H4 (cell line): ENCODE data around the gene PHF21A. TPM values are rescaled to one million over a fixed set of nuclear protein-coding genes. Genes with fewer than 3 reads are reported as not detected.

ENCODE experiments used
- DNase-seq: peaks from one replicate; pipeline ENCODE4 v3.0.0-alpha.2; 2015; ENCODE audit warnings: low spot score
- total RNA-seq: library from RNA; depleted of rRNA; stranded (reverse); fragments of >200 nt; shearing (Covaris generic); gene quantifications from 2 replicates; pipeline ENCODE4 v1.2.3, GENCODE V29; 2014

PHF21A gene
- total RNA-seq, 1 experiment from 2014 or later: 8.0 TPM

DNA sequence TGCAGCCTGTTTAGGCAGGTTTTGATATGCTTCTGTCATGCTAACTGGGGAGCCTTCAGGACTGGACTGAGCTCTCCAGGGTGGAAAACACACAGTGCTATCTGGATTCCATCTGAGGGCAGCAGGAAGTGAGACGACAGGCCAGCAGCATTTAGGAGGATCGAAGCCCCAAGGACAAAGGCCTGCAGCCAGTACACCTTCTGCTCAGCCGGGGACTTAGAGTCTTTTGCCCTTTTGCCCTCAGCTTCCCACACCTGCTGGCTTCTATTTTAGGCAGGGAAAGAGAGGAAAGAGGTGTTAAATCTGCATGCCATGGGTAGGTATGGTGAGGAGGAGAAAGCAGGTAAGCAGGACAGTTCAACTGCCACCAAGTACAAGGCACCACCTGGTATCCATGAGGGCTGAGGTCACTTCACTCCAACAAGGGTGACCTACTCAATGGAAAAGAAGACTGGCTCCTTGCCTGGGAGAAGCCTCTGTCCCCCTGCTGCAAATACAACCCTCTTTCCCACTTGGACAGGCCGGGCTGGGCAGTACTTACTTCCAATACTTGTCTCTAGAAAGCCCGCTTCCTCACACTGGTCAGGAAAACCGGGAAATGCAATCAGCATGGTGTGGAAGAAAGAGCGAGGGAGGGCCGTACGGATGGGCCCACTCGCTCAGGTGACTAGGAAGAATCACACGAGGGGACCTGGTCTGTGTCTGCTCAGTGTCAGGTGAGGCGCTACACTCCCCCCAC is 186.5 kb downstream of the PHF21A start:
- DNase-seq: no peak

DNA sequence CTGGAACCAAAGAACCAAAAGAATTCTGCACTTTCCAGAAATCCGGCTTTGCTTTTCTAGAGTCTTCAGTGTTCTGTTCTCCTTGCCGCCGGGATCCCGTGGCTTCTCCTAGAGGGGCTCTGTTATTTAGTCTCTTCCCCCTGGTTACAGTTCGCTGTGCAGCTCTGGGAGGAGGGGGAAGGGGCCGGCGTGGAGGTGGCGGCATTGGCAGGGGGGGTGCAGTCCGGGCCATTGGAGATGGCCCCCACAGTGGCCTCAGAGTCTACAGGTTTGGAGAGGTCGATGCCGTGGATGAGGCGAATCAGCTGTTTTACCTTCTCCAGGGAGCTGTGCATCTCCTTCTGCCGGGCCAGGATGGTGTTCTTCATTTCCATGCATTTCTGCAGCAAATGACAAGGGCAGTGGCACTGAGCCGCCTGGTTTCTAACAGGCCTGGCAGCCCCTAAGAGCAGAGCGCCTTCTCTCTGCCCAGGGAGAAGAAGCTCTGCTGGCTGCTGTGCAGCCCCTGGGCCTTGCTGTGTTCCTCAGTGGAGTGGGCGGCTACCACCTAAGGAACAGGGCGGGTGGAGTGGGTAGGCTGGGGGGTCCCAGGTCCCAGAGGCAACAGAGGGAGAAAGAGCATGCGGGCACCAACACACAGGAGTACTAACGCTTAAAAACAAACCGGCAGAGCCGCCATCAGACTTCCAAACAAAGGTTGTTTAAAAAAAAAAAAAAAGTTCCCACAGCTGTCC is 187.2 kb downstream of the PHF21A start:
- DNase-seq: no peak

- no peak for DNase-seq
These were observed 188.0 kb downstream of the PHF21A start for GRCh38 chr11:45933131-45933831.

DNA sequence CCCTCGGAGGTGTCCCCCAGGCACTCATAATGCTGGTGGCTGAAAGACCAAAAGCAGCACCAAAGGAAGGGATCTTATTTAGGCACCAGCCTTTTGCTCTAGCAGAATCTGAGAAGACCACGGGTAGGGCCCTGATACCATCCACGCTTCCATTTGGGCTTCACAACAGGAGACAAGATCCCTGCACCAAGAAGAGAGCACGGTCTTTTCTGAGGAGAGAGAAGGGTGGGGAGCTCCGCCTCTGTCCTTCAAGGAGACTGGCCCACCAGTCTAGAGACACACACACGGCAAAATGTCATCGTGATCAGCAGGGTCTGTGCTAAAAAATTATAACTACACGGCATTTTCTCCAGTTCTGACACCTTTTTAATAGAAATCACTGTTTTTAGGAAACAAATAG is 189.0 kb downstream of the PHF21A start:
- no peak for DNase-seq

DNA sequence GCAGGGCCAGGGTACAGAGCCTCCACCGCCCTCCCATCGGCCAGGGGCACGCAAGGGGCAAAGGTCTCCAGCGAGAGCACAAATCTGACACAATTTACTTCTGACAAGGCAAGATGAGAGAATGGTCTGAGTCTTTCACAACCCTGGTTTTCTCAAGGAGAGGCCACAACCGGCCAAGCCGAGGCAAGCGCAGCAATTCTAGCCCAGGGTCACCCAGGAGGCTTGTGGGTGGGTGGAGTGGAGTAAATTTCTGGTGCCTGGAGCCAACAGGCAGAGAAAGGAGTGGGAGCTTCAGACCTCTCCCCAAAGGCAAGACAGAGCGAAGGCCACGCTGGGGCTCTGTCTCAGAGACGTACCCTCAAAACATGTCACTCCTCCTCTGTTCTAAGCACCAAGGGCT is 189.5 kb downstream of the PHF21A start:
- DNase-seq: no peak

DNA sequence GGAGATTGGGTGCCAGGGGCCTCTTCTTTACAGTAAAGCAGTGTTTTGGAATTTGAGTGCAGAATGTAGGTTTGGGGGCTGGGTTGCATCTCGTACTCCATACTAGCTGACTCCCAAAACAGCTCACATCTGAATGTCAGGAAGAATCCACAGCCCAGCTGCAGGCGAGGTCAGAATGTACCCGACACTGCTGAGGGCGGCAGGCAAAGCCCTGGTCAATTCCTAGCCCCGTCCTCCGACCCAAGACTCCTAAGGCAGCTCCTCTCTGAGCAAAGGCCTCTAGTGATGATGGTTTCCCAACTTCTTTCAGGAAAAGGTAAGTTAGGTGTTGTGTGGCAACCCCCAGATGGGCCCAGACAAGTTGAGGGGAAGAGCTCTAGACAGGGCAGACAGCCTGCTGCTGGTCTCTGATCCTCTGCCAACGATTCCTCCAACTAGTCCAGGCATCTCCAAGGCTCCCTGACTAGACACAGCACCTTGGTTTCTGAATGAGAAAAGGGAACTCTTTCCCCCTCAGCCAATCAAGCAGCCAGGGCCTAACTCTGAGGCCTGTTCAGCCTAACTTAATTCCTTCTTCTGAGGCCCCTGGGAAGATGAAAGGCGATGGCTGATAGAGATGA is 190.2 kb downstream of the PHF21A start:
- no peak for DNase-seq

GRCh38 chr11:45930031-45930794 is 191.0 kb downstream of the PHF21A start:
- DNase-seq: no peak

GRCh38 chr11:45929486-45930030 is 191.7 kb downstream of the PHF21A start:
- no peak for DNase-seq

DNA sequence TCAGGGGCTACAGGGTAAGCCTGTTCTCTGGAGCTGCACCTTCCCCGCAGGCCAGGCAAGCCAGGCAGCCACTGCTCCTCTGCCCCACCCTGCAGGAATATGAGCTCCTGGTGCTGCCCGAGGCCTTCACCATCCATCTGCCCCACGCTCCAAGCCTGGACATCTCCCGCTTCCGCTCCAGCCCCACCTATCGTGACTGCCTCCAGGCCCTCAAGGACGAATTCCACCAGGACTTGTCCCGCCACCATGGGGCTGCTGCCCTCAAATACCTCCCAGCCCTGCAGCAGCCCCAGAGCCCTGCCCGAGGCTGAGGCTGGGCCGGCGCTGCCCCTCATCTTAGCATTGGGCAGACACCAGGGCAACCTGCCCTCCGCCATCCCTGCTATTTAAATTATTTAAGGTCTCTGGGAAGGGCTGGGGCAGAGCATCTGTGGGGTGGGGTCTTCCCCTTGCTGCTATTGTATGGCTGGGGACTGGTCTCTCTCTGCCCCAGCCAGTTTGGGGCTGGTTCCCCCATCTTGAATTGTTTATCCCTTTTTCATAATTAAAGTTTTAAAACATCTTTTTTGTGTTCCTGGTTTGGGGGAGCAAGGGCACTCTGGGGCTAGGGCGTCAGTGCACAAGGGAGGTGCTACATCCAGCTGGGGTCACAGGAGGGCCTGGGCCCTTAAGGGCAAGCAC is 192.6 kb downstream of the PHF21A start:
- DNase-seq: no peak

DNA sequence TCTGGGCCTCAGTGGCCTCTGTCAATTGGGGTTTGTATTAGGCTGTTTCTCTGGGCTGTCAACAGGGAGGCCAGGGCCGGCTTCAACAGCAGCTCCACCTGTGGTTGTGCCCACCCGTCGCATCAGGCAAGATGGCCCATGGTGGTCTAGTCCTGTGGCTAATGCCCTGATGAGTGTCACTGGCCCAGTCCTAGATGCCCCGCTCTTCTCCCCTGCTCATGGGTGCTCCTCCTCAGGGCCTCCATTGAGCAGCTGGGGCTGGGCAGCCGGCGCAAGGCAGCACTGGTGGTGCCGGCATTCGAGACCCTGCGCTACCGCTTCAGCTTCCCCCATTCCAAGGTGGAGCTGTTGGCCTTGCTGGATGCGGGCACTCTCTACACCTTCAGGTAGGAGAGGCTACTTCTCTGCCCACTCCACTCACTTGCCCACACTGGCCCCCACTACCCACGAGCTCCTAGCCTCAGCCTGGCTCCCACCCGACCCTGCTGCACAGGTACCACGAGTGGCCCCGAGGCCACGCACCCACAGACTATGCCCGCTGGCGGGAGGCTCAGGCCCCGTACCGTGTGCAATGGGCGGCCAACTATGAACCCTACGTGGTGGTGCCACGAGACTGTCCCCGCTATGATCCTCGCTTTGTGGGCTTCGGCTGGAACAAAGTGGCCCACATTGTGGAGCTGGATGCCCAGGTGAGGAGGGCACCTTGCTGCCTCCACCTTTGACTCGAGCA is 193.4 kb downstream of the PHF21A start:
- no peak for DNase-seq

GRCh38 chr11:45927332-45927683 is 193.9 kb downstream of the PHF21A start:
- no peak for DNase-seq

DNA sequence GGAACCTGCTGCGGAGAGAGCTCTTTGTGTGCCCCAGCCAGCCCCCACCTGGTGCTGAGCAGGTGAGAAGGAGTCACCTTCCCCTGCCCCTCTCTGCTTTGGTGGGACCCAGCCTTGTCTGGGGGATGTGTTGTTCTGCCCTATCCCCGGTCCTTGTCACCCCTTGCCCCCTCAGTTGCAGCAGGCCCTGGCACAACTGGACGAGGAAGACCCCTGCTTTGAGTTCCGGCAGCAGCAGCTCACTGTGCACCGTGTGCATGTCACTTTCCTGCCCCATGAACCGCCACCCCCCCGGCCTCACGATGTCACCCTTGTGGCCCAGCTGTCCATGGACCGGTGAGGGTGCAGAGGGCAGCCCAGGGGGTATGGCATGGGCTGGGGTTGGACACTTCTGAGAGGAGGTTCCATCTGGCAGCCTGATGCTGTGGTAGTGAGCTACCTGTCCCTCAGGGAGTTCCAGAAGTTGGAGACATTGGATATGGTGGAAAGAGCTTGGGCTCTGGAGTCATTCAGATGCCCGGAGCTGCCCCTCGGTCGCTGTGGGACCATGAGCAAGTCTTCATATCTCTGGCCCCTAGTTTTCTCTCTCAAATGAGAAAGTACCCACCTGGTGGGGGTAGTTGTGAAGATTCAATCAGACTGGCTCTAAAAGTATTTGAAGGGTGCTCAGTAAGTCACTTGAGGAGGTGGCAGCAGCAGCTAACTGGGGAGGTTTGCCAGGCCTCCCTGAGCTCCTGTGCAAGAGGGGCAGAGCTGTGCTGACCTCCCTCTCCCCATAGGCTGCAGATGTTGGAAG is 194.5 kb downstream of the PHF21A start:
- DNase-seq: no peak

GRCh38 chr11:45926001-45926401 is 195.3 kb downstream of the PHF21A start:
- DNase-seq: no peak

DNA sequence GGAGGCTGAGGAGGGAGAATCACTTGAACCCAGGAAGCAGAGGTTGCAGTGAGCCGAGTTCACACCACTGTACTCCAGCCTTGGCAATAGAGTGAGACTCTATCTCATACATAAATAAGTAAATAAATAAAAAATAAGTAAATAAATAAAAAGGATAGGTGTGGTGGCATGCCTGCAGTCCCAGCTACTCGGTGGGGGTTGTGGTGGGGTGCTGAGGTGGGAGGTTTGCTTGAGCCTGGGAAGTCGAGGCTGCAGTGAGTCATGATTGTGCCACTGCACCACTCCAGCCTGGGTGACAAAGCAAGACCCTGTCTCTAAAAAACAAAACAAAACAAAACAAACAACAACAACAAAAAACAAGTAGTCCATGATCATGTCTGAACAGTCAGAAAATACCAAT is 195.7 kb downstream of the PHF21A start:
- no peak for DNase-seq

DNA sequence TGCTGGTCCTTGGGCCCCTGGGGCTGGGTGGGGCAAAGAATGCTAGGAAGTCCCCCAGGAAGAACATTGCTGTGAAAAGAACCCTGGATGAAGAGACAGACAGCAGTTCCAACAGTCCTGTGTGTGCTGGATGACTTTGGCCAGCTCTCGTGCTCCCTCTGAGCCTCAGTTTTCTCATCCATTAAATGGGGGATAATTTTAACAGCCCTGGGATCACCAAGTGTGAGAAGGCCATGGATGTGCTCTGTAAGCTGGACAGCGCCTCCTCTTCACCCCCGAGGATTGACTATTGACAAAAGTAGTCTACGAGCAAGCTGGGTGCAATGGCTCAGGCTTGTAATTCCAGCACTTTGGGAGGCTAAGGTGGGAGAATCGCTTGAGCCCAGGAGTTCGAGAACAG is 196.3 kb downstream of the PHF21A start:
- DNase-seq: no peak

DNA sequence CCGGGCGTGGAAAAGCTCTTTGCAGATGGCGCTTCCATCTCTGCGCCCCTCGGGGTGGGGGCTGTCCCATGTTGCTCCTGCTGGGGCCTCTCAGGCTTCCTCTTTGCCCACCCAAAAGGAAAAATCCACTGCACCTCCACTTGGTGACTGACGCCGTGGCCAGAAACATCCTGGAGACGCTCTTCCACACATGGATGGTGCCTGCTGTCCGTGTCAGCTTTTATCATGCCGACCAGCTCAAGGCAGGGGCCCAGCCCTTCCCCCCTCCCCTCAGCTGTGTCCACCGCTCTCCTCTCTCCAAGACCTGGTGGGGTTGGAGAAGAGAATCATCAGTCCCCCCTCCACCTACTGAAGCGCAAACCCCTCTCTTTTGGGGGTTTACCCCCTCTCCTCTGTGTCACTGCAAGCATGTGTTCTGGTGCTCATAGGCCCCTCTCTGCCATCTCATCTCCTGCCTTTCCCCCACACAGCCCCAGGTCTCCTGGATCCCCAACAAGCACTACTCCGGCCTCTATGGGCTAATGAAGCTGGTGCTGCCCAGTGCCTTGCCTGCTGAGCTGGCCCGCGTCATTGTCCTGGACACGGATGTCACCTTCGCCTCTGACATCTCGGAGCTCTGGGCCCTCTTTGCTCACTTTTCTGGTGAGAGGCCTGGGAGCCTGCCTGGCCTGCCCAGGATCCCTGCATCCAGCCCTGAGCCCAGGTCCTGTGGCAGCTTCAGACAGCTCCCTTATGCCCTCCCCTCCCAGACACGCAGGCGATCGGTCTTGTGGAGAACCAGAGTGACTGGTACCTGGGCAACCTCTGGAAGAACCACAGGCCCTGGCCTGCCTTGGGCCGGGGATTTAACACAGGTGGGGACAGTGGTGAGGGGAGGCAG is 197.0 kb downstream of the PHF21A start:
- no peak for DNase-seq

GRCh38 chr11:45922425-45923082 is 198.7 kb downstream of the PHF21A start, which contains the start of gene LARGE2:
Gene LARGE2 (plus strand): TSS chr11:45922656. CDS start chr11:45922883, 227 bp downstream.
- no peak for DNase-seq
